Stomach (tissue), 4 donors: Measurements from ENCODE around the gene XRN1.
"Not testable (repeated sequence)": the region's sequence is repeated elsewhere in the genome, so short reads cannot be mapped to it uniquely, and the experiment has no call there.

Source experiments
- CTCF ChIP-seq, 7 experiments: fragments of 450-650 bp in 4 of 7; fragments of 200-600 bp in 3 of 7; sonication (generic) in 3 of 7; IDR thresholded peaks; one replicate each; pipeline ENCODE4 v1.5.1; 2016 to 2019; ENCODE audit warnings: antibody characterized with exemption in 7 of 7, control low read depth in 2 of 7, mild to moderate bottlenecking in 1 of 7
- POLR2A ChIP-seq, 4 donors: fragments of 450-650 bp; IDR thresholded peaks; one replicate each; pipeline ENCODE4 v1.6.1; 2016; ENCODE audit warnings: antibody characterized with exemption in 4 of 4, control low read depth in 2 of 4, mild to moderate bottlenecking in 1 of 4, moderate library complexity in 1 of 4
- POLR2AphosphoS5 ChIP-seq, 3 donors: sonication (generic); formaldehyde crosslinking; IDR thresholded peaks; one replicate each; pipeline ENCODE4 v1.6.1; 2016; ENCODE audit warnings: antibody characterized with exemption in 3 of 3

- not testable (repeated sequence) for TF ChIP-seq CTCF, POLR2AphosphoS5, POLR2A (IDR thresholded peaks at IDR 0.05)
Measured at GRCh38 chr3:142400537-142400936, 47.3 kb downstream of the XRN1 start.
